HepG2 (cell line): Measurements from ENCODE around the gene VKORC1. TPM values are rescaled to one million over a fixed set of nuclear protein-coding genes. Genes with fewer than 3 reads are reported as not detected.

ENCODE experiments used
- BHLHE40 ChIP-seq: IDR thresholded peaks from 2 replicates; pipeline ENCODE4 v1.6.1; 2011; ENCODE audit warnings: low read length, improper control_type of control experiment
- CBX2 ChIP-seq, 2 experiments: fragments of 200-600 bp in 1 of 2; sonication (generic); formaldehyde crosslinking in 1 of 2; IDR thresholded peaks; 2 replicates each; pipeline versions ENCODE4 v1.7.0 to v1.8.1; 2018 to 2022; ENCODE audit warnings: low read depth in 2 of 2, low read length in 1 of 2, mild to moderate bottlenecking in 1 of 2, missing genetic modification reagents in 1 of 2
- CREM ChIP-seq, 2 experiments: sonication (generic) in 1 of 2; formaldehyde crosslinking in 1 of 2; IDR thresholded peaks; 2 replicates each; pipeline versions ENCODE4 v1.4.0 to v1.6.1; 2016 to 2020; ENCODE audit warnings: antibody characterized with exemption in 1 of 2, mild to moderate bottlenecking in 1 of 2, missing genetic modification reagents in 1 of 2
- DPF2 ChIP-seq: sonication (generic); formaldehyde crosslinking; IDR thresholded peaks from 2 replicates; pipeline ENCODE4 v1.4.0; 2020; ENCODE audit warnings: mild to moderate bottlenecking, low read depth, missing genetic modification reagents, borderline replicate concordance
- GMEB2 ChIP-seq: IDR thresholded peaks from 2 replicates; pipeline ENCODE4 v1.6.1; 2016; ENCODE audit warnings: missing biosample characterization, missing genetic modification reagents, low read depth
- GPN1 ChIP-seq: sonication (generic); formaldehyde crosslinking; IDR thresholded peaks from 2 replicates; pipeline ENCODE4 v1.5.1; 2020; ENCODE audit warnings: missing genetic modification reagents, borderline replicate concordance
- JUN ChIP-seq: sonication (generic); formaldehyde crosslinking; IDR thresholded peaks from 2 replicates; pipeline ENCODE4 v1.4.0; 2020; ENCODE audit warnings: mild to moderate bottlenecking, missing genetic modification reagents
- MAFF ChIP-seq: IDR thresholded peaks from 2 replicates; pipeline ENCODE4 v1.6.1; 2011; ENCODE audit warnings: low read depth, low read length, improper control_type of control experiment
- NFYB ChIP-seq: sonication (generic); formaldehyde crosslinking; IDR thresholded peaks from 2 replicates; pipeline ENCODE4 v1.4.0; 2020; ENCODE audit warnings: missing genetic modification reagents
- PATZ1 ChIP-seq: sonication (generic); formaldehyde crosslinking; IDR thresholded peaks from 2 replicates; pipeline ENCODE4 v1.4.0; 2020; ENCODE audit warnings: missing genetic modification reagents
- SAP130 ChIP-seq: IDR thresholded peaks from 2 replicates; pipeline ENCODE4 v1.6.1; 2016; ENCODE audit warnings: low read depth
- SRF ChIP-seq: IDR thresholded peaks from 2 replicates; pipeline ENCODE4 v1.6.1; 2011; ENCODE audit warnings: mild to moderate bottlenecking, low read depth, low read length, moderate library complexity
- SUZ12 ChIP-seq: fragments of 150-350 bp; IDR thresholded peaks from 2 replicates; pipeline ENCODE4 v1.6.1; 2014; ENCODE audit warnings: low read depth, low read length
- TEAD3 ChIP-seq: optimal IDR thresholded peaks from 2 replicates; pipeline ENCODE3; 2016; ENCODE audit warnings: borderline replicate concordance
- XBP1 ChIP-seq: sonication (generic); formaldehyde crosslinking; IDR thresholded peaks from 2 replicates; pipeline ENCODE4 v1.5.0; 2020; ENCODE audit warnings: missing genetic modification reagents
- ZKSCAN8 ChIP-seq: IDR thresholded peaks from 2 replicates; pipeline ENCODE4 v1.6.1; 2016; ENCODE audit warnings: borderline replicate concordance, missing genetic modification reagents, missing compliant biosample characterization
- ZMYM2 ChIP-seq: sonication (generic); formaldehyde crosslinking; IDR thresholded peaks from 2 replicates; pipeline ENCODE4 v1.8.0; 2022; ENCODE audit warnings: mild to moderate bottlenecking, missing genetic modification reagents
- ZNF574 ChIP-seq: sonication (generic); formaldehyde crosslinking; IDR thresholded peaks from 2 replicates; pipeline ENCODE4 v1.4.0; 2020; ENCODE audit warnings: missing genetic modification reagents
- ZNF792 ChIP-seq: IDR thresholded peaks from 2 replicates; pipeline ENCODE4 v1.6.1; 2016
- ZNF800 ChIP-seq: sonication (generic); formaldehyde crosslinking; IDR thresholded peaks from 2 replicates; pipeline ENCODE4 v1.4.0; 2020; ENCODE audit warnings: missing genetic modification reagents
- polyA plus RNA-seq, 8 experiments: library from polyadenylated mRNA; depleted of rRNA in 3 of 8; stranded (reverse) in 7 of 8; unstranded in 1 of 8; fragments of >200 nt; fragmentation: Illumina TruSeq in 4 of 8; extraction: Trizol in 4 of 8; gene quantifications; 2 replicates each; pipeline versions ENCODE4 v1.2.1 to v1.2.3, GENCODE V29; 2011 to 2016; ENCODE audit warnings: low read depth in 4 of 8, missing spikeins in 1 of 8, mixed read lengths in 1 of 8; ENCODE audit not compliant: insufficient read depth in 1 of 8
- total RNA-seq, 5 experiments: library from RNA; depleted of rRNA; stranded (reverse); fragments of >200 nt; fragmentation: Illumina TruSeq; extraction: Trizol; gene quantifications; 2 replicates each; pipeline ENCODE4 v1.2.3, GENCODE V29; 2016; ENCODE audit warnings: low read depth in 1 of 5

Gene VKORC1
- total and polyA plus RNA-seq, 2 of the 13 experiments (the other 11 are each of a cell fraction or from before 2014, with no cell fraction given), result 141 to 615 TPM

GRCh38 chr16:31117384-31118222, 23.0 kb upstream of the VKORC1 start, which contains the start of gene KAT8 (continued):
- TF ChIP-seq ZNF574 (CRISPR knock-in tag) (peak; percentile 94), DPF2 (no peak), TEAD3 (CRISPR knock-in tag) (peak; percentile 44), CREM (IDR thresholded peaks at IDR 0.05) (peak; percentile 97), CREM (CRISPR knock-in tag; IDR thresholded peaks at IDR 0.05) (peak; percentile 84), SRF (peak; percentile 64), NFYB (peak; percentile 86), ZNF792 (peak; percentile 81), CBX2 (IDR thresholded peaks at IDR 0.05; ENCODE audit: low read depth, low read length) (no peak), CBX2 (CRISPR knock-in tag; IDR thresholded peaks at IDR 0.05; ENCODE audit: low read depth) (no peak), ZKSCAN8 (CRISPR knock-in tag) (0 out of 2 replicates have a peak, but pooled peaks have one; percentile 78), ZNF800 (CRISPR knock-in tag) (no peak), MAFF (no peak), JUN (CRISPR knock-in tag) (no peak), SUZ12 (no peak), BHLHE40 (no peak), GMEB2 (CRISPR knock-in tag) (peak; percentile 93), ZMYM2 (no peak), PATZ1 (CRISPR knock-in tag) (peak; percentile 45; the same call in 1 of the 2 replicates), SAP130 (CRISPR knock-in tag) (peak; percentile 91), GPN1 (CRISPR knock-in tag) (no peak), XBP1 (CRISPR knock-in tag) (no peak)
